GM21619 (cell line): ENCODE results near the gene MOB3A.

Experiments
- ATAC-seq: cut with Tn5 transposase; IDR thresholded peaks from one replicate; pipeline ENCODE4 v1.9.1; 2021; ENCODE audit not compliant: unreplicated experiment

The MOB3A gene

DNA sequence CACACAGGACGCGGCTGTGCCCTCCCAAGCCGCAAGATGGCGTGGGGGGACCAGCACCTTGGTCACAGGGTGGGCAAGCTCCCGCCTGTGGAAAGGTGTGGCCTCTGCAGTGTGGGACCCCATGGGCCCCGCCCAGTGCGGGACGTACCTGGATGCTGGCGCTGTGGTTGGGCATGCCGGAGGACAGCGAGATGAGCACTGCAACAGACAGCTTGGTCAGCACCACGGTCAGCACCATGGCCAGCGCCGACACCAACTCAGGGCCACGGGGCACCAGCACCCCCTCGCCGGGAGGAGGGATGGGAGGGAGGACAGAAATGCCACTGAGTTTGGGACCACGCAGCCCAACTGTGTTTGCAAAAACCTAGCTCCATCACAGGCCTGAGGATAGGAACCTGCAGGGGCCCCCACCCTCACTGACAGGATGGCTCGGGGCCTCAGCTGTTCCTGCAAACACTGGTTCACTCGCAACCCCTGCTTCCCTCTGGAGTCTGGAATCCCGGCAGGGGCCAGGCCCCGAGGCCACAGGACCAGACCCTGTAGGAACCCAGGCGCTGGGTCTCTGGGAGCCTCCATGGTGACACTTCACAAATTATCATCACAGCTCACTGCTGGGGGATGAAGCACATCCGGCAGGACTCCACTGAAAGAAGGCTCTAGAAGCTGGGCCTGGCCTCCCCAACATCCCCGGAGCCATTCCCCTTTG lies 27.7 kb upstream of the MOB3A start:
- no peak for ATAC-seq

- no peak for ATAC-seq
Measured at GRCh38 chr19:2122982-2123381, 26.9 kb upstream of the MOB3A start.

GRCh38 chr19:2122251-2122650 lies 26.1 kb upstream of the MOB3A start:
- no peak for ATAC-seq

DNA sequence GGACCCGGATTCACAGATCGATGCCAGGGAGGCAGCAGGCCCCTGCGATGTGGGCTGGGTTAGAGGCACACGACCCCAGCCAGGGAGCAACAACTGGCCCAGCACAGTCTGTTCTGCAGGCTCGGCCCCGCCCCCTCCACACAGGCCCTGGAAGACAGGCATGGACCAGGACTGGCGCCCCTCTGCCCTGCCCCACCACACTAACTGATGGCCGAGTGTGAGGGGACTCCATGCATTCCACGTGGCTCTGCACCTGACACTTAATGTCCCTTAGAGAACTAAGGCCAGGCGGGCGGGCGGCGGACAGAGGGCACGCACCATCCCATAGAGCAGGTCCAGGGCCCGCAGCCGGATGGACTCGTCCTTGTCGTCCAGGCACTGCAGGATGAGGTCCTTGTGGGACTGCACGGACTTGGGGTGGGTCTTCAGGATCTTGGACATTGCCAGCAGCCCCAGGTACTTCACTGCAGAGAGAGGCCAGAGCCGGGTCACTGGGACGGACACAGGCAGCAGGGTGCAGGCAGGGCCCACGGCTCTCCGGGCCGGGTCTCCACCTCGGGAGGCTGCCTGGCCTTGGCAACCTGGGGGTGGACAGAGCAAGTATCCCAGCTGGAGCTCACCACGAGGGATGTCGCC lies 25.4 kb upstream of the MOB3A start:
- ATAC-seq, result no peak

- no peak for ATAC-seq
Measured at GRCh38 chr19:2120821-2121220, 24.7 kb upstream of the MOB3A start.

DNA sequence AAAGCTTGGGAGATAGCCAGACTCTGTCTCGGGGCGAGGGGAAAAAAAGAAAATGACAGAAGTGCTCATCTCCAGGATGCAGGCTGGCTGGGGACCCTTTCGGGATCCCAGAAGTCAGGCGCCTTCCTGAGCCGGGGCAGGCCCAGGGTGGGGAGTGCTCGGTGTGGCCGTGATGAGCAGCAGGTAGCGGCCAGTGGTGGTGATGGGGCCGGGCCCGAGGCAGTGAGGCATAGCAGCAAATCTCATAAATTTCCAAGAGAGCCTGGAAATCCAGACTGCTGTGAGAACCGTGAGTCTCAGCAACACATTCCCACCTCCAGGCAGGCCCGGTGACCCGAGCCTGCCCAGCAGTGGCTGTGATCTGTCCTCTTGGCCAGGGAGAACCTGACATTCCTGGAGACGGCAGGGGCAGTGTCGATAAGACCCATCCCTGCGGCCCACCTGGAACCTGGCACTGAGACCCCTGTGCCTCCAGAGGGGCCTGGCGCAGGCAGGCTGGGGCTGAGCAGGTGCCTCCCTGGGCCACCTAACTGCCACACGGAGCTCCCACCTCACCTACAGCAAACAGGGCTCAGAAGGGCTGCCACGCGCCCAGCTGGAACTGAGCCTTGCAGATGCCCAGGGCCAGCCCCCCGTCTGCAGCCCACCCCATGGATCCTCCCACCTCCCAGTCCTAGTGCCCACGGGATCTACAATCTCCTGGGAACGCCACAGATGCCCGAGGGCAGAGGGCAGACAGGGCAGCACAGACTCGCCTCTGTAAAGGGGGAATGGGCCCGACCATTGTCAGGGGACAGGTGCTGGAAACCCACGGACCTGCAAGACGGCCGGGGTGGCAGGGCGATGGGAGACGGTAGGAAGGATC lies 24.0 kb upstream of the MOB3A start:
- no peak for ATAC-seq

GRCh38 chr19:2118438-2118837 lies 22.3 kb upstream of the MOB3A start:
- no peak for ATAC-seq

DNA sequence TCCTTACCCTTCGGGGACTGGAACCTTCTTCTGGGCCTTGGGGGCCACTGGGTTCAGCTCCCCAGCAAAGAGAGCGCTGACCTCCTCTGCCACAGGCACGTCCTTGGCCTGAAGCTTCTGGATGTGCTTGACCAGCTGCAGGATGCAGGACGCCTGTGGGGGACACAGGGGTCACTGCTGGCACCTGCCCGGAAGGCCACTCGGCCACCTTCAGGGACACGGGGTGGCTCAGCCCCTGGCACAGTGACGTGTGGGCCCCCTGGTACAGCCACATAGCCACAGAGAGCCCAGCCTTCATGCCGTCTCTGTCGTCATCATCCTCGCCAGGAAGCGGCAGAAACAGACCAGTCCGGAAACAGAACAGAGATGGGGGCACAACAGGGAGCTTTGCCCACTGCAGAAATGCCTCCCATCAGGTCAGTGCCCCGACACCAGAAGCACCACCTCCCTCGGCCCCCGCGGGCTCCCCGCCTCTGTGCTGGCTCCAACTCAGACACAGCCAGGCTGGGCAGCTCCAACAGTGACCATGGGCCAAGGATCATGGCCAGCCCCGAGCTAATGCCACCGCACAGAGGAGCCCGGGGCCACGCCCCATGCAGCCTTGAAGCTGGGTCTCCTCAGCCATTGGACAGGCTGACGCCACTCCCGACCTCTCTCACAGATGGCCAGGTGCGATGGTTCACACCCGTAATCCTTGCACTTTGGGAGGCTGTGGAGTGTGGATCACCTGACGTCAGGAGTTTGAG lies 21.3 kb upstream of the MOB3A start:
- ATAC-seq, result no peak

GRCh38 chr19:2116507-2116906 lies 20.4 kb upstream of the MOB3A start:
- ATAC-seq, result no peak

GRCh38 chr19:2115911-2116426 lies 19.8 kb upstream of the MOB3A start:
- ATAC-seq, result no peak

- no peak for ATAC-seq
Measured at GRCh38 chr19:2115324-2115723, 19.2 kb upstream of the MOB3A start.

DNA sequence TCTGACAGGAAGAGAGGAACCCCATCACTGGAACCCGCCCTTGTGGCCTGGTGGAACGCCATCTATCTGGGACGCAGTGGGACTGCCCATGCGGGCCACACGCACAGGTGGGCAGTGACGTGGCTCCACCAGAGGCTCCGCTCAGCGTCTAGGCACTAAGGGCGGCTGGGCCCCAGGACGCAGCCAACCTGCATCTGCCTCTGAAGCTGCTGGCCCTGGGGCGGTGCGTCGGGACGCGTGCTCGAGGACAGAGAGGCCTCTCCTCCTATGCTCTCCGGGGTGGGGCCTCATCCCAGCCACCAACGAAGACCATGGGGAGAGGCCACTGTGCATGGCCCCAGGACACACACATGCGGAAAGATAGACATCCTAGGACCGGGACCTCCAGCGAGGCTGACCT lies 18.7 kb upstream of the MOB3A start:
- ATAC-seq, result no peak

- ATAC-seq, result no peak
Measured at GRCh38 chr19:2114218-2114617, 18.1 kb upstream of the MOB3A start.

DNA sequence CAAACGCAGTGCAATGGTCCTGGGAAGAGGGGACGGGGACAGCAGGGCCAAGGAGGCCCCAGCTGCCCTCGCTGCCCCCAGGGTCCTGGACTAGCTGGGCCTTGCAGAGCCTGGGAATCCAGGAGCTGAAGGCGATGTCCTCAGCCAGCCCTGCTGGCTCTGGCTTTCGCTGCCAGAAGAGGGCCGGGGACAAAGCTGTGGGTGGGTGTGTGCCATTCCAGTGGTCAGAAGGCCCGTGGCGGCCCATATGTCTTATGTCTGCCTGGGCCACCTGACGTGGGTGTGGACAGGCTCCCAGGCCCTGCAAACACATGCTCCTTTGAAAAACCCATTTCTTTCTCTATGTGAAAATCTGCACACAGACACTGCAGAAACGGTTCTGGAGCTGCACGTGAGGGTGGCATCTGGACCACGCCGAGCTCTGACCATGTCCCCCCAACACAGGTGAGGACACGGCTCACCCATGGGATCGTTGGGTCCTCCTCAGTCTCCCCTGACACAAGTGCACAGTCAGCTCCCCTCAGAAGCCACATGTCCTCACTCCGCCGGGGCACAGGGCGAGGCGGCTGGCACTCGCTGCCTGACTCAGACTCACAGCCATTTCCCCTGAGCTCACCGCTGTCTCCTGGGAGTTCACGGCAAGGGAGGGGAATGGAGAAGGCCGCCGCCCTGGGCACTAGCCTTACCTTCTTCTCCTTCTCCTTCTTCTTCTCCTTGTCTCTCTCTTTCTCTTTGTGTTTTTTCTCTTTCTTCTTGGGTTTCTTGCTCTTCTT lies 17.5 kb upstream of the MOB3A start:
- no peak for ATAC-seq

GRCh38 chr19:2112516-2113320 lies 16.6 kb upstream of the MOB3A start:
- ATAC-seq, result no peak

GRCh38 chr19:2111886-2112285 lies 15.8 kb upstream of the MOB3A start:
- ATAC-seq, result no peak

DNA sequence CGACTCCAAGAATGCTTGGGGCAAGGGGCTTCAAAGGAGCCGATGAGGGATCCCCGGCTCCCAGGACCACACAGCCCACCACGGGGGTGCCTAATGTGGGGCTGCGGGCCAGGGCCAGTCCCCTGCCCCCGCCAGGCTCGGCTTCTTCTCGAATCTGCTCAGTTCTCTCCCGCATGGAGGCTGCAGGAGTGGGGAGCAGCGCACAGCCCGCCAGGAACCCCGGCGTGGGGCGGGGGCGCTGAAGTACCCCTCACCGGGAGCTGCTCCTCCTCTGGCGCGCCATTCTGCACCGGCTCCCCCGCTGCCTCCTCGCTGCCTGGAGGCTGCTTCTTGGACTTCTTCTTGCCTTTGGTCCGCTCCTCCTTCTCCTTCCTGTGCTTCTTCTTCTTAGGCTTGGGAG lies 15.3 kb upstream of the MOB3A start:
- no peak for ATAC-seq

GRCh38 chr19:2110822-2111221 lies 14.7 kb upstream of the MOB3A start:
- no peak for ATAC-seq

DNA sequence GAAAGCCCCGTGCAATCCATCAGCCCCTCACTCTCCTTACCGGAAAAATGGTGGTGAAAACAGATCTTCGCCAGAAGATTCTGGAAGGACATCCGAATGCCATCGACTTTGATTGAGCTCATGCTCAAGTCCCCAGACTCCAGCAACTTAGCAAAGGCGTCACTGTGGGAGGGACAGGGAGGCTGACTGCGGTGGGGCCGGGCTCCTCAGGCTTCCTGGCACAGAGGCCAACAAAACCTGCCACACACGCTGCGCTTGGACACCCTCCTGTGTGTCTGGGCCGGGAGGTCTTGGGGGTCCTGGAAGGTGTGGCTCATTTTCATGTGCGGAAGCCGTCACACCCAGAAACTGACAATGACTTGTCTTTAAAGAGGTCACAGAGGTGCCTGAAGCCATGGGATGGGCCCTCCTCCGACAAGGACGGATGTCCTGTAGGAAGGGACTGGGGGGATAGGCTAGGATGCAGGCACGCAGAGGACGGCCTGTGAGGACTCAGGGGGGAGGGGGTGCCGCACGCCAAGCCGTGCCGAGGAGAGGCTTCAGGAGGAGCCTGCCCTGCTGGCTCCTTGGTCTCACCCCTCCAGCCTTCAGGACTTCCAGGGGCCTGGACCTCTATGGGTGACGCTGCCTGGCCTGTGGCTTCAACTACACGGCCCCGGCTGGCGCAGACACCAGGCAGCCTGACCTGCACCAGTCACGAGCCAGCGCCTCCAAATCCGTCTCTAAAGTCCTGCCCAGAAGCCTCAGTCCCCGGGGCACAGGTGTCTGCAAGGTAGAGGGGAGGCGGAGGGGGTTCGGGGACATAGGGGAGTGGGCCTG lies 13.1 kb upstream of the MOB3A start:
- ATAC-seq, result no peak
